Left colon (tissue), 2 donors: Measurements from ENCODE around the gene E4F1. TPM values are rescaled to one million over a fixed set of nuclear protein-coding genes. Genes with fewer than 3 reads are reported as not detected.
"Not testable (repeated sequence)": the region's sequence is repeated elsewhere in the genome, so short reads cannot be mapped to it uniquely, and the experiment has no call there.

ENCODE experiments used
- ATAC-seq: fragments of 200-7000 bp; cut with Tn5 transposase; one replicate; pipeline ENCODE4 v1.9.1; 2020; ENCODE audit warnings: mild to moderate bottlenecking, moderate library complexity
- DNase-seq, 2 donors: peaks; one replicate each; pipeline ENCODE4 v3.0.0-alpha.2; 2020
- intact Hi-C, 2 donors: fragments of 100-400 bp; cut with DNase I in 1 of 2; cut with micrococcal nuclease in 1 of 2; formaldehyde crosslinking; loops; one replicate each; pipeline versions ENCODE4 v1.11.2 to v1.14.0; 2022; cut with DNase I, micrococcal nuclease
- total RNA-seq, 2 donors: library from RNA; stranded (reverse); fragmentation: NEBNext Ultra II Directional; extraction: Animal tissue kit (Norgen Biotek cat#: 25700); gene quantifications; one replicate each; pipeline ENCODE4 v1.2.1, GENCODE V29; 2021
- donor health status: DM: no; HTN: no; CAD: no.
- donor health status: DM: yes; HTN: yes; CAD: no.

The E4F1 gene
- total RNA-seq, 2 donors from 2014 or later = 23.6 to 25.1 TPM

GRCh38 chr16:2258530-2258929 lies 35.1 kb downstream of the E4F1 start:
- DNase-seq, intact Hi-C loops, ATAC-seq: not testable (repeated sequence)

GRCh38 chr16:2260250-2260649 lies 36.9 kb downstream of the E4F1 start:
- DNase-seq (no peak), ATAC-seq (no peak)
- intact Hi-C loops = no loop called here

- DNase-seq, intact Hi-C loops, ATAC-seq: not testable (repeated sequence)
These were observed 39.6 kb downstream of the E4F1 start for GRCh38 chr16:2263026-2263425.

GRCh38 chr16:2266887-2267286 lies 43.5 kb downstream of the E4F1 start:
- intact Hi-C loops, ATAC-seq, DNase-seq: not testable (repeated sequence)

- ATAC-seq = peak; percentile 76
- DNase-seq, intact Hi-C loops: not testable (repeated sequence)
These were observed 44.1 kb downstream of the E4F1 start for GRCh38 chr16:2267505-2267912.

- ATAC-seq = peak; percentile 91
- peak; percentile 94 to 99 for DNase-seq
- intact Hi-C loops = no loop called here
These were observed 44.7 kb downstream of the E4F1 start, which contains the start of gene RNPS1 for GRCh38 chr16:2267913-2268666. Gene RNPS1, minus strand, starts transcription at chr16:2268126. Its CDS starts 3,483 bp downstream, at chr16:2264643.

GRCh38 chr16:2270070-2270462 lies 46.7 kb downstream of the E4F1 start:
- intact Hi-C loops = loop anchor here in 1 of 2 donors (10.0 kb wide), 1 partner anchor 65 kb away; no protein-coding TSS in a partner anchor
- DNase-seq (no peak), ATAC-seq (no peak)

- no peak for ATAC-seq
- DNase-seq = no peak
- intact Hi-C loops = loop anchor here in 1 of 2 donors (10.0 kb wide), 1 partner anchor 64 kb away; no protein-coding TSS in a partner anchor
These were observed 47.4 kb downstream of the E4F1 start for GRCh38 chr16:2270588-2271470.

- DNase-seq (no peak), ATAC-seq (no peak)
- intact Hi-C loops = loop anchor here in 1 of 2 donors (10.0 kb wide), 1 partner anchor 63 kb away; no protein-coding TSS in a partner anchor
These were observed 48.6 kb downstream of the E4F1 start for GRCh38 chr16:2271848-2272461.

GRCh38 chr16:2273484-2273883 lies 50.1 kb downstream of the E4F1 start:
- intact Hi-C loops = loop anchor here in 1 of 2 donors (10.0 kb wide), 1 partner anchor 61 kb away; no protein-coding TSS in a partner anchor
- DNase-seq = no peak
- ATAC-seq = no peak

GRCh38 chr16:2273931-2274330 lies 50.5 kb downstream of the E4F1 start:
- DNase-seq = no peak
- intact Hi-C loops = loop anchor here in 1 of 2 donors (10.0 kb wide), 1 partner anchor 61 kb away; no protein-coding TSS in a partner anchor
- no peak for ATAC-seq

GRCh38 chr16:2275476-2276367 lies 52.3 kb downstream of the E4F1 start:
- DNase-seq (no peak), ATAC-seq (no peak)
- intact Hi-C loops = loop anchor here in 1 of 2 donors (10.0 kb wide), 1 partner anchor 59 kb away; no protein-coding TSS in a partner anchor

- intact Hi-C loops = loop anchor here in 1 of 2 donors (10.0 kb wide), 1 partner anchor 58 kb away; no protein-coding TSS in a partner anchor
- ATAC-seq (no peak), DNase-seq (no peak)
These were observed 53.2 kb downstream of the E4F1 start for GRCh38 chr16:2276368-2277195.

- ATAC-seq (no peak), DNase-seq (no peak)
- intact Hi-C loops = loop anchor here in 1 of 2 donors (10.0 kb wide), 1 partner anchor 57 kb away; no protein-coding TSS in a partner anchor
These were observed 54.3 kb downstream of the E4F1 start for GRCh38 chr16:2277466-2278271.

- no peak for DNase-seq
- peak; percentile 66 for ATAC-seq
- intact Hi-C loops = loop anchor here in 1 of 2 donors (10.0 kb wide), 1 partner anchor 57 kb away; no protein-coding TSS in a partner anchor
These were observed 54.8 kb downstream of the E4F1 start for GRCh38 chr16:2278272-2278608.
